Measurements from ENCODE around the gene RNF223. TPM values are rescaled to one million over a fixed set of nuclear protein-coding genes. Genes with fewer than 3 reads are reported as not detected.
"Not testable (repeated sequence)": the region's sequence is repeated elsewhere in the genome, so short reads cannot be mapped to it uniquely, and the experiment has no call there.

Gene RNF223
- total RNA-seq, 4 donors from 2014 or later: 3.0 to 7.5 (median 5.0) TPM

- H3K9me3 ChIP-seq: no peaks in the 10 kb centered on the region
- intact Hi-C loops (cut with DNase I; ENCODE audit: low total_unique reads) (no loop called here), in situ Hi-C loops (cut with MboI; ENCODE audit: low pct_ligation_motif_present in 1 of 4, low pct_unique_long_range_greater_than_20kb in 1 of 4, low sequenced_read_pairs in 3 of 4) (no loop called here)
- peaks cover 4% of the 10 kb centered on the region for H3K27me3 ChIP-seq
- peak overlapping the region in 2 of 4 donors; percentile 26 to 30 for H3K4me3 ChIP-seq
- H3K4me1 ChIP-seq: peaks cover 12 to 14% (median 13%) of the 10 kb centered on the region in 4 donors
- H3K27ac ChIP-seq: peak overlapping the region; percentile 3 to 61 (median 18)
- DNase-seq: peak; percentile 67
- H3K36me3 ChIP-seq: no peaks in the 10 kb centered on the region
- TF ChIP-seq POLR2AphosphoS5 (IDR thresholded peaks at IDR 0.05) (no peak), POLR2A (IDR thresholded peaks at IDR 0.05) (no peak)
- WGBS, 2 donors (ENCODE audit: low coverage in 1 of 2): 6% methylated on average over 17 of the region's 23 CpGs; no CpG with 5 or more reads in 1 of the 2 donors
Observed at GRCh38 chr1:1080122-1080757, 6.1 kb upstream of the RNF223 start.

- in situ Hi-C loops (cut with MboI; ENCODE audit: low pct_ligation_motif_present in 1 of 4, low pct_unique_long_range_greater_than_20kb in 1 of 4, low sequenced_read_pairs in 3 of 4): no loop called here
- Histone ChIP-seq H3K27ac (peak overlapping the region; percentile 3 to 61 (median 18)), H3K9me3 (no peaks in the 10 kb centered on the region), H3K27me3 (peaks cover 8% of the 10 kb centered on the region), H3K4me3 (peak overlapping the region in 3 of 4 donors; percentile 8 to 30 (median 26)), H3K36me3 (no peaks in the 10 kb centered on the region), H3K4me1 (peaks cover 12 to 17% (median 16%) of the 10 kb centered on the region in 4 donors)
- peak; percentile 12 to 40 (median 30) for TF ChIP-seq POLR2AphosphoS5 (IDR thresholded peaks at IDR 0.05)
- no peak for TF ChIP-seq EP300 (IDR thresholded peaks at IDR 0.05; ENCODE audit: low read depth)
- DNase-seq: peak; percentile 70
- 6% methylated on average over 23 of the region's 38 CpGs; no CpG with 5 or more reads in 1 of the 2 donors for WGBS, 2 donors (ENCODE audit: low coverage in 1 of 2)
- intact Hi-C loops (cut with DNase I; ENCODE audit: low total_unique reads): no loop called here
Observed at GRCh38 chr1:1079408-1080121, 5.5 kb upstream of the RNF223 start.

- H3K36me3 ChIP-seq; H3K9me3 ChIP-seq; DNase-seq; in situ Hi-C loops (cut with MboI; ENCODE audit: low pct_ligation_motif_present in 1 of 4, low pct_unique_long_range_greater_than_20kb in 1 of 4, low sequenced_read_pairs in 3 of 4); H3K4me3 ChIP-seq; intact Hi-C loops (cut with DNase I; ENCODE audit: low total_unique reads); H3K27ac ChIP-seq: not testable (repeated sequence)
- WGBS, 2 donors (ENCODE audit: low coverage in 1 of 2): no CpG with 5 or more reads among the region's 21 CpGs
- Histone ChIP-seq H3K4me1 (peaks cover 12 to 30% (median 26%) of the 10 kb centered on the region in 4 donors), H3K27me3 (peaks cover 15% of the 10 kb centered on the region)
Observed at GRCh38 chr1:1077396-1077795, 3.3 kb upstream of the RNF223 start.

- in situ Hi-C loops (cut with MboI; ENCODE audit: low pct_ligation_motif_present in 1 of 4, low pct_unique_long_range_greater_than_20kb in 1 of 4, low sequenced_read_pairs in 3 of 4): no loop called here
- Histone ChIP-seq H3K4me3 (no peak overlapping the region), H3K4me1 (peaks cover 12 to 28% (median 24%) of the 10 kb centered on the region in 4 donors), H3K27me3 (peaks cover 21% of the 10 kb centered on the region), H3K27ac (no peak overlapping the region), H3K36me3 (no peaks in the 10 kb centered on the region), H3K9me3 (no peaks in the 10 kb centered on the region)
- TF ChIP-seq POLR2A (IDR thresholded peaks at IDR 0.05) (no peak), POLR2AphosphoS5 (IDR thresholded peaks at IDR 0.05) (no peak), CTCF (IDR thresholded peaks at IDR 0.05) (no peak), EP300 (IDR thresholded peaks at IDR 0.05; ENCODE audit: low read depth) (no peak)
- intact Hi-C loops (cut with DNase I; ENCODE audit: low total_unique reads): no loop called here
- 59% methylated on average over 17 of the region's 21 CpGs; no CpG with 5 or more reads in 1 of the 2 donors for WGBS, 2 donors (ENCODE audit: low coverage in 1 of 2)
- no peak for DNase-seq
Observed at GRCh38 chr1:1075148-1075935, 1.2 kb upstream of the RNF223 start.

GRCh38 chr1:1074631-1075147 is 583 bp upstream of the RNF223 start:
- Histone ChIP-seq H3K9me3 (no peaks in the 10 kb centered on the region), H3K27me3 (peaks cover 23% of the 10 kb centered on the region), H3K4me1 (peaks cover 5 to 25% (median 18%) of the 10 kb centered on the region in 4 donors), H3K27ac (peak overlapping the region; percentile 79 to 80 (median 80)), H3K36me3 (no peaks in the 10 kb centered on the region), H3K4me3 (no peak overlapping the region)
- TF ChIP-seq POLR2A (IDR thresholded peaks at IDR 0.05) (no peak), CTCF (IDR thresholded peaks at IDR 0.05) (no peak), EP300 (IDR thresholded peaks at IDR 0.05; ENCODE audit: low read depth) (no peak), POLR2AphosphoS5 (IDR thresholded peaks at IDR 0.05) (no peak)
- intact Hi-C loops (cut with DNase I; ENCODE audit: low total_unique reads): no loop called here
- WGBS, 2 donors (ENCODE audit: low coverage in 1 of 2): 36 to 65% methylated on average over 5 to 14 of the region's 14 CpGs
- in situ Hi-C loops (cut with MboI; ENCODE audit: low pct_ligation_motif_present in 1 of 4, low pct_unique_long_range_greater_than_20kb in 1 of 4, low sequenced_read_pairs in 3 of 4): no loop called here
- no peak for DNase-seq
